HCT116 (cell line): ENCODE measurements around the gene ATXN2. TPM values are rescaled to one million over a fixed set of nuclear protein-coding genes. Genes with fewer than 3 reads are reported as not detected.

ENCODE experiments used
- ATAC-seq: fragments of 200-7000 bp; cut with Tn5 transposase; 2 replicates; pipeline ENCODE4 v1.9.1; 2020; ENCODE audit warnings: mild to moderate bottlenecking, moderate library complexity
- BruUV-seq: library from RNA; stranded (reverse); fragments of 400-500 nt; replicated peaks from 2 replicates; lab custom pipeline; 2021; lab: Mats Ljungman, UMichigan
- CTCF ChIA-PET: fragments of 300-600 bp; sonication (Branson Sonifier 250); formaldehyde crosslinking; loops from one replicate; lab custom pipeline; 2021; ENCODE audit warnings: antibody characterized with exemption; lab: Charles Lee
- POLR2A ChIA-PET: fragments of 300-600, 350-600 bp; sonication (Branson Sonifier 250); formaldehyde crosslinking; loops from one replicate; lab custom pipeline; 2021; ENCODE audit warnings: antibody characterized with exemption; lab: Charles Lee
- RAD21 ChIA-PET, 2 experiments: fragments of 300-600 bp; sonication (Branson Sonifier 250); formaldehyde crosslinking; loops; one replicate each; lab custom pipeline; 2023; ENCODE audit warnings: low total read pairs in 2 of 2; ENCODE audit not compliant: uncharacterized antibody in 2 of 2, unreplicated experiment in 2 of 2, low non-redundant PET in 1 of 2; lab: Charles Lee
- DNase-seq: peaks from one replicate; pipeline ENCODE4 v3.0.0-alpha.2; 2010; ENCODE audit warnings: low read depth, low spot score
- H2AFZ ChIP-seq: fragments of 200-600 bp; shearing (Covaris generic), sonication (generic); 2 replicates; pipeline ENCODE4 v1.6.1; 2017; ENCODE audit warnings: low read depth, mixed run types, mixed read lengths, antibody characterized with exemption, low read length; ENCODE audit not compliant: poor library complexity, severe bottlenecking
- H3K27ac ChIP-seq: 2 replicates; pipeline ENCODE4 v1.5.1; 2012; ENCODE audit warnings: low read depth, low read length
- H3K27me3 ChIP-seq: fragments of 200-600 bp; sonication (generic); 2 replicates; pipeline ENCODE4 v1.6.1; 2016; ENCODE audit warnings: mixed run types, low read length, mixed read lengths; ENCODE audit not compliant: insufficient read depth
- H3K36me3 ChIP-seq, 2 experiments: fragments of 200-500 bp in 1 of 2; fragments of 200-600 bp in 1 of 2; sonication (Bioruptor generic) in 1 of 2; sonication (generic) in 1 of 2; 2 replicates each; pipeline versions ENCODE4 v1.5.1 to v1.6.1; 2014 to 2016; ENCODE audit warnings: low read length in 2 of 2, inconsistent platforms in 1 of 2, mixed read lengths in 1 of 2, mixed run types in 1 of 2; ENCODE audit not compliant: insufficient read depth in 2 of 2, control insufficient read depth in 1 of 2
- H3K4me1 ChIP-seq, 2 experiments: fragments of 200-600 bp in 1 of 2; sonication (generic) in 1 of 2; 2 replicates each; pipeline versions ENCODE4 v1.5.1 to v1.6.1; 2012 to 2017; ENCODE audit warnings: low read length in 2 of 2, inconsistent platforms in 1 of 2, mild to moderate bottlenecking in 1 of 2, mixed read lengths in 1 of 2, mixed run types in 1 of 2, moderate library complexity in 1 of 2; ENCODE audit not compliant: insufficient read depth in 2 of 2, control insufficient read depth in 1 of 2
- H3K4me2 ChIP-seq: fragments of 200-600 bp; sonication (generic); 2 replicates; pipeline ENCODE4 v1.6.1; 2017; ENCODE audit warnings: mixed run types, low read length, mixed read lengths
- H3K4me3 ChIP-seq, 2 experiments: fragments of 200-600 bp in 1 of 2; sonication (generic) in 1 of 2; replicated peaks in 1 of 2; 2 replicates each; pipeline ENCODE4 v1.5.1; 2011 to 2016; ENCODE audit warnings: low read length in 2 of 2, control low read depth in 1 of 2, low read depth in 1 of 2, mild to moderate bottlenecking in 1 of 2, mixed read lengths in 1 of 2, mixed run types in 1 of 2
- H3K79me2 ChIP-seq: fragments of 200-600 bp; sonication (generic); 2 replicates; pipeline ENCODE4 v1.6.1; 2017; ENCODE audit warnings: mild to moderate bottlenecking, mixed run types, low read length, moderate library complexity, mixed read lengths; ENCODE audit not compliant: insufficient read depth
- H3K9ac ChIP-seq: fragments of 200-600 bp; sonication (generic); 2 replicates; pipeline ENCODE4 v1.6.1; 2016; ENCODE audit warnings: low read length, mixed read lengths
- H3K9me2 ChIP-seq: fragments of 200-600 bp; sonication (generic), shearing (Covaris generic); 2 replicates; pipeline ENCODE4 v1.6.1; 2017; ENCODE audit warnings: mixed run types, mild to moderate bottlenecking, moderate library complexity; ENCODE audit not compliant: insufficient read depth
- H3K9me3 ChIP-seq, 2 experiments: fragments of 200-500 bp in 1 of 2; fragments of 200-600 bp in 1 of 2; sonication (Bioruptor generic) in 1 of 2; sonication (generic) in 1 of 2; 2 replicates each; pipeline ENCODE4 v1.6.1; 2014 to 2017; ENCODE audit warnings: low read length in 2 of 2, mixed read lengths in 2 of 2, inconsistent platforms in 1 of 2, low read depth in 1 of 2, mild to moderate bottlenecking in 1 of 2, mixed run types in 1 of 2, moderate library complexity in 1 of 2; ENCODE audit not compliant: control insufficient read depth in 1 of 2, insufficient read depth in 1 of 2
- H4K20me1 ChIP-seq: fragments of 200-600 bp; sonication (generic), shearing (Covaris generic); 2 replicates; pipeline ENCODE4 v1.6.1; 2017; ENCODE audit warnings: mixed run types, mild to moderate bottlenecking, moderate library complexity; ENCODE audit not compliant: insufficient read depth
- ATF3 ChIP-seq: IDR thresholded peaks from 2 replicates; pipeline ENCODE4 v1.6.1; 2012
- CEBPB ChIP-seq: IDR thresholded peaks from 2 replicates; pipeline ENCODE4 v1.6.1; 2012; ENCODE audit warnings: low read depth
- EGR1 ChIP-seq: IDR thresholded peaks from 2 replicates; pipeline ENCODE4 v1.6.1; 2012; ENCODE audit warnings: low read depth
- ELF1 ChIP-seq: IDR thresholded peaks from 2 replicates; pipeline ENCODE4 v1.6.1; 2012; ENCODE audit warnings: low read depth, borderline replicate concordance
- FOSL1 ChIP-seq: IDR thresholded peaks from 2 replicates; pipeline ENCODE4 v1.6.1; 2012; ENCODE audit warnings: low read depth
- JUND ChIP-seq: IDR thresholded peaks from 2 replicates; pipeline ENCODE4 v1.6.1; 2012
- MAX ChIP-seq: IDR thresholded peaks from 2 replicates; pipeline ENCODE4 v1.6.1; 2012
- REST ChIP-seq: IDR thresholded peaks from 2 replicates; pipeline ENCODE4 v1.6.1; 2012; ENCODE audit warnings: low read depth
- SIN3A ChIP-seq: IDR thresholded peaks from 2 replicates; pipeline ENCODE4 v1.6.1; 2012; ENCODE audit warnings: low read depth
- SRF ChIP-seq: IDR thresholded peaks from 2 replicates; pipeline ENCODE4 v1.6.1; 2012; ENCODE audit warnings: low read depth
- TCF7L2 ChIP-seq: IDR thresholded peaks from 2 replicates; pipeline ENCODE4 v1.7.0; 2011; ENCODE audit warnings: borderline replicate concordance, inconsistent platforms; ENCODE audit not compliant: insufficient read depth, insufficient read length; ENCODE audit errors: extremely low read depth
- intact Hi-C: fragments of 100-400 bp; cut with micrococcal nuclease; formaldehyde crosslinking; loops from 2 replicates; pipeline ENCODE4 v1.10.0; 2022
- total RNA-seq: library from RNA; stranded (reverse); gene quantifications from one replicate; pipeline ENCODE4 v1.2.1, GENCODE V29; 2021; ENCODE audit not compliant: unreplicated experiment
- TF ChIP-seq, protein P1 (sequence below): IDR thresholded peaks from 2 replicates; pipeline ENCODE4 v1.6.1; 2011; ENCODE audit warnings: mild to moderate bottlenecking, low read length, moderate library complexity; ENCODE audit not compliant: insufficient replicate concordance; ENCODE audit errors: extremely low read depth
- TF ChIP-seq, protein P2 (sequence below), 3 experiments: fragments of 200-600 bp in 1 of 3; sonication (generic) in 1 of 3; IDR thresholded peaks in 2 of 3; conservative IDR thresholded peaks in 1 of 3; 2 replicates each; pipeline ENCODE4 v1.5.1; 2012 to 2017; ENCODE audit warnings: low read depth in 2 of 3, low read length in 2 of 3, antibody characterized with exemption in 1 of 3, borderline replicate concordance in 1 of 3, control low read depth in 1 of 3, mild to moderate bottlenecking in 1 of 3, mixed read lengths in 1 of 3, mixed run types in 1 of 3, moderate library complexity in 1 of 3; ENCODE audit not compliant: insufficient read depth in 1 of 3

Gene ATXN2
- total RNA-seq, 1 experiment from 2014 or later = 72.7 TPM

DNA sequence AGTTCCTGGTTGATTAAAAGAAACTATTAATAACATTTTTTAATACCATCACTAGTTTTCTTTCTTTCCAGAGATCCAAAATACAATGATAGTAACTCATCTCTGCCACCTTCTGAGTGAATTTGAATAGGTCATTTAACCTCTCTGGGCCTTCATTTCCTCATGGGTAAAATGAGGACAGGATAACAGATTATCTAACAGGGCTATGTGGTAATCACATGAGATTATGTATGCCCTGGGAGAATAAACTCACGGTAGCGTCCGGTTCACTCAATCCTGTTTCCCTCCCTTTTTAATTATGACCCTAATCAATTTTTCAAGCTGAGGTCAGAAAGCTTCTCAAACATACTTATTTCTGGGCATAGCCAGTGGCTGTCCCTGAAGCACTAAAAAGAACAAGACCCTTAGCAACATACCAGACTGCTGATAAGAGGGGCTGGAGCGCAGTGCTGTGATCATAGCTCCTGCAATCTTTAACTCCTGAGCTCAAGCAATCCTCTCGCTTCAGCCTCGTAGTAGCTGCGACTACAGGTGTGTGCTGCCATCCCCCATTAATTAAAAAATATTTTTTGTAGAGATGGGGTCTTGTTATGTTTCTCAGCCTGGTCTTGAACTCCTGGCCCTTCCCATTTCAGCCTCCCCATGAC is 24.2 kb downstream of the ATXN2 start (continued):
- no peak for TF ChIP-seq ATF3

DNA sequence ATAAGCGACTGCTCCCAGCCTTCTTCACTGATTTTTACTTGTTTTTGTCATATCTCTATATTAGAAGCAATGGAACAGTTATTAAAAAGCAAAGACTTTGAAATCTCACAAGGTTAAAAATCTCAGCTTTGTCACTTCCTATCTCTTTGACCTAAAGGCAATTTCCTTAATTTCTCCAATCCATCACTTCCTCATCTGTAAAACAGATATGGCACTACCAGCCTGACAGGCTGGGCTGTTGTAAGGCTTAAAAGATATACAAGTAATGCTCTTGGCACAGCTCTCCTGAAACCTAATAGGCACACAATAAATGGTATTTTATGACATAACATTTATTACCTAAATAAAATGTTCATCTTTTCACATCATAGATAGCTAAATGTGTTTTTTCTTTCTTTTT is 25.6 kb downstream of the ATXN2 start:
- H3K4me1 ChIP-seq = peaks cover 30 to 54% of the 10 kb centered on the region in 2 experiments
- no peak for TF ChIP-seq ATF3
- TF ChIP-seq ELF1 = no peak
- no peak for TF ChIP-seq TCF7L2
- no peak for TF ChIP-seq REST
- TF ChIP-seq SRF = no peak
- TF ChIP-seq JUND = no peak
- TF ChIP-seq EGR1 = no peak
- TF ChIP-seq SIN3A = no peak
- TF ChIP-seq MAX = no peak
- TF ChIP-seq, protein P1, sequence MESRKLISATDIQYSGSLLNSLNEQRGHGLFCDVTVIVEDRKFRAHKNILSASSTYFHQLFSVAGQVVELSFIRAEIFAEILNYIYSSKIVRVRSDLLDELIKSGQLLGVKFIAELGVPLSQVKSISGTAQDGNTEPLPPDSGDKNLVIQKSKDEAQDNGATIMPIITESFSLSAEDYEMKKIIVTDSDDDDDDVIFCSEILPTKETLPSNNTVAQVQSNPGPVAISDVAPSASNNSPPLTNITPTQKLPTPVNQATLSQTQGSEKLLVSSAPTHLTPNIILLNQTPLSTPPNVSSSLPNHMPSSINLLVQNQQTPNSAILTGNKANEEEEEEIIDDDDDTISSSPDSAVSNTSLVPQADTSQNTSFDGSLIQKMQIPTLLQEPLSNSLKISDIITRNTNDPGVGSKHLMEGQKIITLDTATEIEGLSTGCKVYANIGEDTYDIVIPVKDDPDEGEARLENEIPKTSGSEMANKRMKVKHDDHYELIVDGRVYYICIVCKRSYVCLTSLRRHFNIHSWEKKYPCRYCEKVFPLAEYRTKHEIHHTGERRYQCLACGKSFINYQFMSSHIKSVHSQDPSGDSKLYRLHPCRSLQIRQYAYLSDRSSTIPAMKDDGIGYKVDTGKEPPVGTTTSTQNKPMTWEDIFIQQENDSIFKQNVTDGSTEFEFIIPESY = no peak
- TF ChIP-seq CEBPB = no peak
- TF ChIP-seq, protein P2, sequence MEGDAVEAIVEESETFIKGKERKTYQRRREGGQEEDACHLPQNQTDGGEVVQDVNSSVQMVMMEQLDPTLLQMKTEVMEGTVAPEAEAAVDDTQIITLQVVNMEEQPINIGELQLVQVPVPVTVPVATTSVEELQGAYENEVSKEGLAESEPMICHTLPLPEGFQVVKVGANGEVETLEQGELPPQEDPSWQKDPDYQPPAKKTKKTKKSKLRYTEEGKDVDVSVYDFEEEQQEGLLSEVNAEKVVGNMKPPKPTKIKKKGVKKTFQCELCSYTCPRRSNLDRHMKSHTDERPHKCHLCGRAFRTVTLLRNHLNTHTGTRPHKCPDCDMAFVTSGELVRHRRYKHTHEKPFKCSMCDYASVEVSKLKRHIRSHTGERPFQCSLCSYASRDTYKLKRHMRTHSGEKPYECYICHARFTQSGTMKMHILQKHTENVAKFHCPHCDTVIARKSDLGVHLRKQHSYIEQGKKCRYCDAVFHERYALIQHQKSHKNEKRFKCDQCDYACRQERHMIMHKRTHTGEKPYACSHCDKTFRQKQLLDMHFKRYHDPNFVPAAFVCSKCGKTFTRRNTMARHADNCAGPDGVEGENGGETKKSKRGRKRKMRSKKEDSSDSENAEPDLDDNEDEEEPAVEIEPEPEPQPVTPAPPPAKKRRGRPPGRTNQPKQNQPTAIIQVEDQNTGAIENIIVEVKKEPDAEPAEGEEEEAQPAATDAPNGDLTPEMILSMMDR (IDR thresholded peaks at IDR 0.05 in 2 of 3, conservative IDR thresholded peaks at IDR 0.05 in 1 of 3; ENCODE audit: borderline replicate concordance in 1 of 3, insufficient read depth in 1 of 3, low read depth in 2 of 3, low read length in 2 of 3) = no peak
- no peak for TF ChIP-seq FOSL1
- TF ChIP-seq, all 23 proteins: peak for 0
- no peaks in the 10 kb centered on the region for H3K9me2 ChIP-seq
- H3K9ac ChIP-seq = no peak overlapping the region
- no peaks in the 10 kb centered on the region for H3K27me3 ChIP-seq
- CTCF ChIA-PET = no interaction called here
- DNase-seq = no peak
- RAD21 ChIA-PET = no interaction called here
- peaks cover 92% of the 10 kb centered on the region for H3K79me2 ChIP-seq
- no TSS peak for BruUV-seq
- no peak for ATAC-seq
- H3K9me3 ChIP-seq = no peaks in the 10 kb centered on the region
- H3K4me2 ChIP-seq = no peak overlapping the region
- no peak overlapping the region for H3K4me3 ChIP-seq
- H3K36me3 ChIP-seq = no peaks in the 10 kb centered on the region
- intact Hi-C loops = no loop called here
- H2AFZ ChIP-seq = no peak overlapping the region
- H4K20me1 ChIP-seq = no peaks in the 10 kb centered on the region
- no peak overlapping the region for H3K27ac ChIP-seq
- POLR2A ChIA-PET = no interaction called here
